Right lobe of liver (tissue), 4 donors: ENCODE measurements around the gene TNRC6C.

Experiments
- POLR2A ChIP-seq: fragments of 450-650 bp; IDR thresholded peaks from one replicate; pipeline ENCODE4 v1.6.1; 2017; ENCODE audit warnings: antibody characterized with exemption, mild to moderate bottlenecking
- TF ChIP-seq, protein P1 (sequence below), 4 donors: fragments of 200-600 bp in 3 of 4; fragments of 450-650 bp in 1 of 4; IDR thresholded peaks; one replicate each; pipeline versions ENCODE4 v1.5.1 to v1.8.0; 2016 to 2022; ENCODE audit warnings: antibody characterized with exemption in 4 of 4, mild to moderate bottlenecking in 2 of 4
- donor health status: DM: no; HTN: no; CAD: no.
- donor health status: DM: no; HTN: no; CAD: no.
- donor health status: DM: no; HTN: yes; CAD: no.

- TF ChIP-seq POLR2A, result no peak
- TF ChIP-seq, protein P1, sequence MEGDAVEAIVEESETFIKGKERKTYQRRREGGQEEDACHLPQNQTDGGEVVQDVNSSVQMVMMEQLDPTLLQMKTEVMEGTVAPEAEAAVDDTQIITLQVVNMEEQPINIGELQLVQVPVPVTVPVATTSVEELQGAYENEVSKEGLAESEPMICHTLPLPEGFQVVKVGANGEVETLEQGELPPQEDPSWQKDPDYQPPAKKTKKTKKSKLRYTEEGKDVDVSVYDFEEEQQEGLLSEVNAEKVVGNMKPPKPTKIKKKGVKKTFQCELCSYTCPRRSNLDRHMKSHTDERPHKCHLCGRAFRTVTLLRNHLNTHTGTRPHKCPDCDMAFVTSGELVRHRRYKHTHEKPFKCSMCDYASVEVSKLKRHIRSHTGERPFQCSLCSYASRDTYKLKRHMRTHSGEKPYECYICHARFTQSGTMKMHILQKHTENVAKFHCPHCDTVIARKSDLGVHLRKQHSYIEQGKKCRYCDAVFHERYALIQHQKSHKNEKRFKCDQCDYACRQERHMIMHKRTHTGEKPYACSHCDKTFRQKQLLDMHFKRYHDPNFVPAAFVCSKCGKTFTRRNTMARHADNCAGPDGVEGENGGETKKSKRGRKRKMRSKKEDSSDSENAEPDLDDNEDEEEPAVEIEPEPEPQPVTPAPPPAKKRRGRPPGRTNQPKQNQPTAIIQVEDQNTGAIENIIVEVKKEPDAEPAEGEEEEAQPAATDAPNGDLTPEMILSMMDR (IDR thresholded peaks at IDR 0.05), result no peak
Measured at GRCh38 chr17:77929871-77930436, 28.5 kb upstream of the TNRC6C start.
